CD14-positive monocyte (primary cell): ENCODE measurements around the gene KLF2. TPM values are rescaled to one million over a fixed set of nuclear protein-coding genes. Genes with fewer than 3 reads are reported as not detected.

Experiments
- DNase-seq, 3 donors: peaks; one replicate each; pipeline ENCODE4 v3.0.0-alpha.2; 2011 to 2022
- H2AFZ ChIP-seq: 2 replicates; pipeline ENCODE4 v1.6.0; 2012; ENCODE audit warnings: mild to moderate bottlenecking, low read depth, low read length, inconsistent platforms; ENCODE audit not compliant: insufficient read depth, poor library complexity, severe bottlenecking
- H3K27ac ChIP-seq, 2 donors: 1 replicate in 1 of 2; 2 replicates in 1 of 2; pipeline ENCODE4 v1.5.1; 2012 to 2013; ENCODE audit warnings: low read length in 2 of 2, control low read depth in 1 of 2, inconsistent platforms in 1 of 2, low read depth in 1 of 2, mild to moderate bottlenecking in 1 of 2
- H3K27me3 ChIP-seq, 2 donors: one replicate each; pipeline versions ENCODE4 v1.6.0 to v1.6.1; 2011 to 2013; ENCODE audit warnings: low read length in 2 of 2; ENCODE audit not compliant: control insufficient read depth in 2 of 2, insufficient read depth in 2 of 2
- H3K36me3 ChIP-seq, 2 donors: replicated peaks in 1 of 2; 1 replicate in 1 of 2; 2 replicates in 1 of 2; pipeline versions ENCODE4 v1.5.1 to v1.6.1; 2012 to 2013; ENCODE audit warnings: low read length in 2 of 2, control low read depth in 1 of 2, inconsistent platforms in 1 of 2, mild to moderate bottlenecking in 1 of 2; ENCODE audit not compliant: insufficient read depth in 2 of 2, control insufficient read depth in 1 of 2
- H3K4me1 ChIP-seq, 2 donors: 1 replicate in 1 of 2; 2 replicates in 1 of 2; pipeline versions ENCODE4 v1.5.1 to v1.6.1; 2012 to 2013; ENCODE audit warnings: low read length in 2 of 2, control low read depth in 1 of 2, inconsistent platforms in 1 of 2, mild to moderate bottlenecking in 1 of 2, moderate library complexity in 1 of 2; ENCODE audit not compliant: insufficient read depth in 2 of 2, control insufficient read depth in 1 of 2
- H3K4me2 ChIP-seq: replicated peaks from 2 replicates; pipeline ENCODE3; 2012; ENCODE audit warnings: low read length, moderate library complexity, mild to moderate bottlenecking; ENCODE audit not compliant: poor library complexity, severe bottlenecking; ENCODE audit errors: extremely low read depth
- H3K4me3 ChIP-seq, 3 experiments: fragments of 200-600 bp in 1 of 3; sonication (generic) in 1 of 3; replicated peaks in 1 of 3; 1 replicate in 2 of 3; 2 replicates in 1 of 3; pipeline ENCODE4 v1.5.1; 2011 to 2013; ENCODE audit warnings: low read length in 3 of 3, mild to moderate bottlenecking in 3 of 3, control low read depth in 2 of 3, low read depth in 2 of 3, inconsistent platforms in 1 of 3, moderate library complexity in 1 of 3
- H3K79me2 ChIP-seq: 2 replicates; pipeline ENCODE4 v1.6.0; 2012; ENCODE audit warnings: mild to moderate bottlenecking, control low read depth, inconsistent platforms, low read length, moderate library complexity; ENCODE audit not compliant: insufficient read depth
- H3K9ac ChIP-seq: 2 replicates; pipeline ENCODE4 v1.6.0; 2017; ENCODE audit warnings: low read length, mild to moderate bottlenecking; ENCODE audit not compliant: insufficient read depth, poor library complexity, severe bottlenecking
- H3K9me3 ChIP-seq, 2 donors: replicated peaks in 1 of 2; 1 replicate in 1 of 2; 2 replicates in 1 of 2; pipeline versions ENCODE4 v1.5.1 to v1.6.1; 2012 to 2013; ENCODE audit warnings: low read length in 2 of 2, control low read depth in 1 of 2; ENCODE audit not compliant: control insufficient read depth in 1 of 2, insufficient read depth in 1 of 2
- H4K20me1 ChIP-seq: 2 replicates; pipeline ENCODE4 v1.6.0; 2012; ENCODE audit warnings: mild to moderate bottlenecking, low read length, control low read depth, moderate library complexity; ENCODE audit not compliant: insufficient read depth
- H3K27ac Mint-ChIP-seq, 7 donors: one replicate each; pipeline ENCODE4 v1.8.0; 2020; ENCODE audit warnings: mild to moderate bottlenecking in 7 of 7, mixed read lengths in 7 of 7, moderate library complexity in 6 of 7, inconsistent platforms in 2 of 7
- H3K27me3 Mint-ChIP-seq, 3 donors: one replicate each; pipeline ENCODE4 v1.8.0; 2021 to 2022; ENCODE audit warnings: low read depth in 3 of 3, mild to moderate bottlenecking in 3 of 3, mixed read lengths in 3 of 3, moderate library complexity in 3 of 3, inconsistent platforms in 1 of 3
- H3K36me3 Mint-ChIP-seq, 2 donors: one replicate each; pipeline ENCODE4 v1.8.0; 2020; ENCODE audit warnings: mixed read lengths in 2 of 2, inconsistent platforms in 1 of 2, mild to moderate bottlenecking in 1 of 2
- H3K4me1 Mint-ChIP-seq: one replicate; pipeline ENCODE4 v1.8.0; 2020; ENCODE audit warnings: mild to moderate bottlenecking, mixed read lengths
- H3K4me3 Mint-ChIP-seq, 2 donors: one replicate each; pipeline ENCODE4 v1.8.0; 2020; ENCODE audit warnings: mild to moderate bottlenecking in 2 of 2, mixed read lengths in 2 of 2, moderate library complexity in 1 of 2
- H3K9me3 Mint-ChIP-seq, 7 donors: one replicate each; pipeline ENCODE4 v1.8.0; 2020 to 2022; ENCODE audit warnings: mixed read lengths in 7 of 7, mild to moderate bottlenecking in 6 of 7, moderate library complexity in 6 of 7, inconsistent platforms in 2 of 7
- WGBS: methylation state at CpG from one replicate; pipeline ENCODE4 v1.1.5; 2013; ENCODE audit warnings: missing lambda C conversion rate; ENCODE audit not compliant: insufficient coverage; 5-methylcytosine and 5-hydroxymethylcytosine counted together
- intact Hi-C, 2 donors: fragments of 100-400 bp; cut with micrococcal nuclease; formaldehyde crosslinking; loops; one replicate each; pipeline versions ENCODE4 v1.15.0 to v1.15.1; 2023
- polyA plus RNA-seq, 3 donors: library from polyadenylated mRNA; depleted of rRNA in 1 of 3; unstranded in 2 of 3; stranded (reverse) in 1 of 3; fragments of 300-500 nt in 2 of 3; fragments of >200 nt in 1 of 3; fragmentation: Illumina TruSeq in 2 of 3; gene quantifications; 1 replicate in 2 of 3; 2 replicates in 1 of 3; pipeline ENCODE4 v1.2.3, GENCODE V29; 2012 to 2021
- TF ChIP-seq, protein P1 (sequence below): fragments of 200-600 bp; IDR thresholded peaks from one replicate; pipeline ENCODE4 v1.8.0; 2022; ENCODE audit warnings: antibody characterized with exemption, mild to moderate bottlenecking

The KLF2 gene
- polyA plus RNA-seq, 3 donors = 34.0 to 331 (median 51.4) TPM

GRCh38 chr19:16289594-16289993 is 35.0 kb upstream of the KLF2 start:
- Histone ChIP-seq H3K4me3 (no peak overlapping the region), H3K9ac (no peak overlapping the region), H3K79me2 (no peaks in the 10 kb centered on the region), H3K9me3 (no peaks in the 10 kb centered on the region), H2AFZ (no peak overlapping the region), H3K36me3 (no peaks in the 10 kb centered on the region), H3K4me2 (no peak overlapping the region), H3K27me3 (no peaks in the 10 kb centered on the region), H4K20me1 (no peaks in the 10 kb centered on the region), H3K4me1 (peaks cover 38 to 44% of the 10 kb centered on the region in 2 donors), H3K27ac (no peak overlapping the region)
- no CpG with 5 or more reads among the region's 7 CpGs for WGBS
- Mint-ChIP-seq H3K4me3 (no peak overlapping the region), H3K36me3 (peaks cover 0 to 1% of the 10 kb centered on the region in 2 donors), H3K27me3 (peaks cover 3 to 21% (median 8%) of the 10 kb centered on the region in 3 donors), H3K27ac (no peak overlapping the region), H3K9me3 (peaks cover 0 to 3% (median 0%) of the 10 kb centered on the region in 7 donors), H3K4me1 (peaks cover 44% of the 10 kb centered on the region)
- TF ChIP-seq, protein P1, sequence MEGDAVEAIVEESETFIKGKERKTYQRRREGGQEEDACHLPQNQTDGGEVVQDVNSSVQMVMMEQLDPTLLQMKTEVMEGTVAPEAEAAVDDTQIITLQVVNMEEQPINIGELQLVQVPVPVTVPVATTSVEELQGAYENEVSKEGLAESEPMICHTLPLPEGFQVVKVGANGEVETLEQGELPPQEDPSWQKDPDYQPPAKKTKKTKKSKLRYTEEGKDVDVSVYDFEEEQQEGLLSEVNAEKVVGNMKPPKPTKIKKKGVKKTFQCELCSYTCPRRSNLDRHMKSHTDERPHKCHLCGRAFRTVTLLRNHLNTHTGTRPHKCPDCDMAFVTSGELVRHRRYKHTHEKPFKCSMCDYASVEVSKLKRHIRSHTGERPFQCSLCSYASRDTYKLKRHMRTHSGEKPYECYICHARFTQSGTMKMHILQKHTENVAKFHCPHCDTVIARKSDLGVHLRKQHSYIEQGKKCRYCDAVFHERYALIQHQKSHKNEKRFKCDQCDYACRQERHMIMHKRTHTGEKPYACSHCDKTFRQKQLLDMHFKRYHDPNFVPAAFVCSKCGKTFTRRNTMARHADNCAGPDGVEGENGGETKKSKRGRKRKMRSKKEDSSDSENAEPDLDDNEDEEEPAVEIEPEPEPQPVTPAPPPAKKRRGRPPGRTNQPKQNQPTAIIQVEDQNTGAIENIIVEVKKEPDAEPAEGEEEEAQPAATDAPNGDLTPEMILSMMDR = no peak
- DNase-seq = no peak
- intact Hi-C loops = loop anchor here (5.0 kb wide), 1 partner anchor 42 kb away; no protein-coding TSS in a partner anchor

DNA sequence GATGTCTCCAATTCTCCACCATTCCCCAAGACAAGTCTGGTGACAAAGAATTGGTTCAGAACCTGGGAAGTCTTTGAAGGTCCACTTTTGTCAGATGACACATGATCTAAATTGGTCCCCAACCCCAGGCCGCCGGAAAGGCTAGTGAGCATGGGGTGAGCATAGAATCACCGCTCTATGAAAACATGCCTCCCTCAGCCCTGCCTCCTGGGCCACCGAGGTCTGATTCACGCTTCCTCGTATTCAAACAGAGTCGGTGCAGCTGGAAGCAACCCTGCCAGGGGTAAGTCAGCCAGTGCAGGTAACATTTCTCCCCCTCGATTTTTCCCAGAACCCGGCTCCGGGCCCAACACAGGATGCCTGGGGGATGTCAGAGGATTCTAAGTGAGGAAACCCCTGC is 33.9 kb upstream of the KLF2 start:
- DNase-seq = no peak
- 79% methylated on average over 7 of the region's 10 CpGs for WGBS
- H3K79me2 ChIP-seq = no peaks in the 10 kb centered on the region
- H3K4me1 ChIP-seq = peaks cover 30 to 33% of the 10 kb centered on the region in 2 donors
- H3K27me3 Mint-ChIP-seq = peaks cover 3 to 18% (median 8%) of the 10 kb centered on the region in 3 donors
- H3K4me3 ChIP-seq = no peak overlapping the region
- H3K4me3 Mint-ChIP-seq = peak overlapping the region in 1 of 2 donors; percentile 30
- H4K20me1 ChIP-seq = no peaks in the 10 kb centered on the region
- intact Hi-C loops = no loop called here
- H3K4me1 Mint-ChIP-seq = peaks cover 33% of the 10 kb centered on the region
- no peak overlapping the region for H3K4me2 ChIP-seq
- H3K36me3 ChIP-seq = no peaks in the 10 kb centered on the region
- no peak overlapping the region for H3K9ac ChIP-seq
- peaks cover 0 to 1% of the 10 kb centered on the region in 2 donors for H3K36me3 Mint-ChIP-seq
- no peaks in the 10 kb centered on the region for H3K27me3 ChIP-seq
- peaks cover 0 to 3% (median 0%) of the 10 kb centered on the region in 7 donors for H3K9me3 Mint-ChIP-seq
- TF ChIP-seq, protein P1 = no peak
- H3K27ac ChIP-seq = no peak overlapping the region
- no peaks in the 10 kb centered on the region for H3K9me3 ChIP-seq
- peak overlapping the region in 1 of 7 donors; percentile 5 for H3K27ac Mint-ChIP-seq
- H2AFZ ChIP-seq = no peak overlapping the region
